Activated CD8-positive, alpha-beta memory T cell treated with anti-CD3 and anti-CD28 coated beads, Interleukin-2, amount 10 ng/mL, durations not matched to agents 7 days and 5 days (primary cell): ENCODE results near the gene UNC13A. TPM values are rescaled to one million over a fixed set of nuclear protein-coding genes. Genes with fewer than 3 reads are reported as not detected.
"Not testable (repeated sequence)": the region's sequence is repeated elsewhere in the genome, so short reads cannot be mapped to it uniquely, and the experiment has no call there.

Experiments
- ATAC-seq: fragments of 150-1000 bp; cut with Tn5 transposase; one replicate; pipeline ENCODE4 v1.10.0; 2021; ENCODE audit warnings: moderate library complexity
- CTCF ChIA-PET: fragments of 350-600 bp; sonication (Branson Sonifier 250); formaldehyde crosslinking; loops from one replicate; lab custom pipeline; 2021; ENCODE audit warnings: antibody characterized with exemption; lab: Charles Lee
- DNase-seq: peaks from one replicate; pipeline ENCODE4 v3.0.0-alpha.2; 2020
- H3K27ac Mint-ChIP-seq: one replicate; pipeline ENCODE4 v1.8.0; 2021; ENCODE audit warnings: mild to moderate bottlenecking, mixed read lengths
- H3K27me3 Mint-ChIP-seq: one replicate; pipeline ENCODE4 v1.8.0; 2021; ENCODE audit warnings: mixed read lengths
- H3K36me3 Mint-ChIP-seq: one replicate; pipeline ENCODE4 v1.8.0; 2021; ENCODE audit warnings: mild to moderate bottlenecking, mixed read lengths
- H3K4me1 Mint-ChIP-seq: one replicate; pipeline ENCODE4 v1.8.0; 2021; ENCODE audit warnings: mixed read lengths
- H3K4me3 Mint-ChIP-seq: one replicate; pipeline ENCODE4 v1.8.0; 2021; ENCODE audit warnings: mild to moderate bottlenecking, moderate library complexity, mixed read lengths
- H3K9me3 Mint-ChIP-seq: one replicate; pipeline ENCODE4 v1.8.0; 2022; ENCODE audit warnings: low read depth, mixed read lengths
- total RNA-seq, 2 experiments: library from RNA; stranded (reverse); gene quantifications; one replicate each; pipeline ENCODE4 v1.2.3, GENCODE V29; 2021

The UNC13A gene
- total RNA-seq, 2 experiments from 2014 or later: 0.02 to 0.18 TPM

DNA sequence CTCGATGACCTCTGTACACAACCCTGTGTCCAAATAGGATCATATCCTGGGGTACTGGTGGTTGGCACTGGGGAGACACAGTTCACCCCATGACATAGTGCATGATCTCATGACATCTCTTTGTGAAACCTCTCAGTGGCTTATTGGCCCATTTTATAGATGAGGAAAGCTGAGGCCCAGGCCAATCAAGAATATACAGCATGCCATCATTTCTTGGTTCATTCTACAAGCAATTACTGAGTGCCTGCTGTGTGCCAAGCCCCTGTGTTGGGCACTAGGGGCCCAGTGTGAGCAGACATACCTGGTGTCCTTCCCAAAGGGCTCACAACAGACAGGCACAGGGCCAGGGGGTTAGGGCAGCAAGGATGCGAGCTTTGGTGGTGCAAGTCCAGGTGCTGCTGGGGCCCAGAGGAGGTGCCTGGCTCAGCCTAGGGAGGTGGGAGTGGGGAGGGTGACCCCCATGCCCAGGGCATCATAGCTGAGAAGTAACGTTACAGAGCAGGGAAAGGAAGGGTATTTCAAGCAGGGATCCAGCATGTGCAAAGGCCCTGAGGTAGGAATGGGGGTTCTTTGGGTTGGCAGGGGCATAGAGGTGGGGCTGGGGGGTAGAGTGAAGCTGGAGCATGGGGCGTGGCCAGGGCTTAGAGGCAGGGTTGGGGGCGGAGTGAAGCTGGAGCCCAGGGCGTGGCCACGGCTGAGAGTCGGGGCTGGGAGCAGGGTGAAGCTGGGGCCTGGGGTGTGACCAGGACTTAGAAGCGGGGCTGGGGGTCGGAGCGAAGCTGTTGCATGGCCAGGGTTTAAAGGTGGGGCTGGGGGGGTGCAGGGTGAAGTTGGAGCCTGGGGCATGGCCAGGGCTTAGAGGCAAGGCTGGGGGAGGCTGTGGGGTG is 112.0 kb downstream of the UNC13A start:
- ATAC-seq (no peak), DNase-seq (no peak)
- Mint-ChIP-seq H3K9me3 (no peaks in the 10 kb centered on the region), H3K4me3 (no peak overlapping the region), H3K27ac (no peak overlapping the region), H3K4me1 (peaks cover 2% of the 10 kb centered on the region), H3K36me3 (peaks cover 34% of the 10 kb centered on the region), H3K27me3 (no peaks in the 10 kb centered on the region)
- CTCF ChIA-PET: interaction anchor here (0.7 to 2.0 kb wide), 4 partner anchors 46 to 201 kb away, joined by 3 to 10 read pairs (median 3); no protein-coding TSS in a partner anchor

DNA sequence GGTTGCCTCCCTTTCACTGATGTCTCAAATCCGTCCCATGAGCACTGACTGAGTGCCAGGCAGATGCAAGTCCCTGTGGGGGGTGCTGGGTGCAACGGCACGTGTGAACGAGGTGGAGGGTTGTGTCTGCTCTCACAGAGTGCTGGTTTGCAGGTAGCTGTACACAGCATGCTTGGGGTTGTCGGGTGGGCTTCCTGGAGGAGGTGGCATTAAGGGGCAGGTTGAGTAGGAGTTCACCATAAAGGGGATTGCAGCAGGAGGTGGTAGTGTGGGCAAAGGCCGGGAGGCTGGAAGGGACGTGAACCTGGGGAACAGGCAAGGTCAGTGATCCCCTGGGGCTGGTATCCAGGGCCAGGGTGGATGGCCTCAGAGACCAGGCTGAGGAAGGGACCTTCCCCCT is 115.5 kb downstream of the UNC13A start:
- H3K9me3 Mint-ChIP-seq: no peaks in the 10 kb centered on the region
- H3K27me3 Mint-ChIP-seq: no peaks in the 10 kb centered on the region
- no peak overlapping the region for H3K27ac Mint-ChIP-seq

DNA sequence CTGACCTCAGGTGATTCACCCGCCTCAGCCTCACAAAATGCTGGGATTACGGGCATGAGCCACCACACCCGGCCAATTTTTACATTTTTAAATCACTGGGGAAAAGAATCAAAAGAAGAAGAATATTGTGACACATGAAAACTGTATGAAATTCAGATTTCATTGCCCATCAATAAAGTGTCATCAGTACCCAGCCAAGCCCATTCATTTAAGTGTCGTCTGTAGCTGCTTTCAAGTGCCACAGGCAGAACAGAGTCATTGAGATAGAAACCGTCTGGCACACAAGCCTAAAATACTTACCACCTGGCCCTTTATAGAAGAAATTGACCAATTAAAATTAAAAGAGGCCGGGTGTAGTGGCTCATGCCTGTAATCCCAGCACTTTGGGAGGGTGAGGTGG is 117.4 kb downstream of the UNC13A start:
- H3K4me1 Mint-ChIP-seq: no peaks in the 10 kb centered on the region
- H3K9me3 Mint-ChIP-seq: no peaks in the 10 kb centered on the region
- DNase-seq (no peak), ATAC-seq (no peak)
- CTCF ChIA-PET: interaction anchor here (0.6 to 2.6 kb wide), 6 partner anchors 8 to 186 kb away, joined by 3 to 9 read pairs (median 4); no protein-coding TSS in a partner anchor
- peaks cover 35% of the 10 kb centered on the region for H3K36me3 Mint-ChIP-seq
- no peaks in the 10 kb centered on the region for H3K27me3 Mint-ChIP-seq
- no peak overlapping the region for H3K27ac Mint-ChIP-seq
- H3K4me3 Mint-ChIP-seq: no peak overlapping the region

More for the DNA sequence above, 115.5 kb downstream of the UNC13A start:
- DNase-seq (no peak), ATAC-seq (no peak)
- CTCF ChIA-PET: interaction anchor here (1.1 to 2.2 kb wide), 8 partner anchors 10 to 118 kb away, joined by 3 to 30 read pairs (median 6); no protein-coding TSS in a partner anchor
- Mint-ChIP-seq H3K36me3 (peaks cover 32% of the 10 kb centered on the region), H3K4me1 (no peaks in the 10 kb centered on the region), H3K4me3 (no peak overlapping the region)

DNA sequence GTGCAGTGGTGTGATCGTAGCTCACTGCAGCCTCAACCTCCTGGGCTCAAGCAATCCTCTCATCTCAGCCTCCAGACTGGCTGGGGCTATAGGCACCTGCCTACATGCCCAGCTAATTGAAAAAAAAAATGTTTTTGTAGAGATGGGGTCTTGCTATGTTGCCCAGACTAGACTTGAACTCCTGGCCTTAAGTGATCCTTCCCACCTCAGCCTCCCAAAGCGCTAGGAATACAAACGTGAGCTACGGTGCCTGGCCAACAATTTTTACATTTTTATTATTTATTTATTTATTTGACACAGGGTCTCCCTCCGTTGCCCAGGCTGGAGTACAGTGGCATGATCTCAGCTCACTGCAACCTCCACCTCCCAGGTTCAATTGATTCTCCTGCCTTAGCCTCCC is 117.9 kb downstream of the UNC13A start:
- DNase-seq, H3K9me3 Mint-ChIP-seq, H3K4me3 Mint-ChIP-seq, H3K27me3 Mint-ChIP-seq, H3K4me1 Mint-ChIP-seq, ATAC-seq, H3K27ac Mint-ChIP-seq: not testable (repeated sequence)
- peaks cover 35% of the 10 kb centered on the region for H3K36me3 Mint-ChIP-seq
- CTCF ChIA-PET: interaction anchor here (0.9 to 2.6 kb wide), 5 partner anchors 11 to 117 kb away, joined by 3 to 9 read pairs (median 3); no protein-coding TSS in a partner anchor

DNA sequence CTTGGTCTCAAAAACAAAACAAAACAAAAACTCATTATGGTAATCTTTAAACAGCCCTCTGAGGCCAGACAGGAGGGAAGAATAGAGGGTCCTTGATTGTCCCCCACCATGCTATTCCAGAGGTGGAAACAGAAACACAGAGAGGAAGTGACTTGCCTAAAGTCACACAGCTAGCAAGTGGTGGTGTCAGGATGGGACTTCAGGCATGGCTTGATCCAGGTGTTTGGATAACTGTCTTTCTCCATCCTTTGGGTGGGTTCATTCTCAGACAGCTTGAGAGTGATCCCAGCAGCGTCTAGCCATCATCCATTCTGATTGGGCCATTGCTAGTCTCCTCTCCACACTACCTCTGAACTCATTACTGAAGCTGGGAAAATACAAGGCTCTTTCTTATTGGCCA is 120.2 kb downstream of the UNC13A start:
- Mint-ChIP-seq H3K9me3 (no peaks in the 10 kb centered on the region), H3K27ac (no peak overlapping the region)
- DNase-seq: no peak

DNA sequence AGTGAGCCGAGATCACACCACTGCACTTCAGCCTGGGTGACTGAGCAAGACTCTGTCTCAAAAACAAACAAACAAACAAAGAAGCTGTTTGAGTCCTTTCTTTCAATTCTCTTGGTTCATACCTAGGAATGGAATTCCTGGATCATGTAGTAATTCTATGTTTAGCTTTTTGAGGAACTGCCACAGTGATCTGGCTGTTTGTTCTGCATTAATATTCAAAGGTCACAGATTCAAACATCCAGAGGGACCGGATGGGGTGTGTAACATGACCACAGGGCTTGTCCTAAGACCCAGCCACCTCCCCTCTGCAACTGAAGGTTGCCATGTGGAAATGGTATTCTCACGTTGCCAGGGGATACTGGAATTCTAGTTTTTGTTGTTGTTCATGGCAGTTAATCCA is 122.5 kb downstream of the UNC13A start:
- Mint-ChIP-seq H3K27ac (no peak overlapping the region), H3K27me3 (no peaks in the 10 kb centered on the region), H3K4me3 (no peak overlapping the region), H3K36me3 (peaks cover 34% of the 10 kb centered on the region), H3K4me1 (no peaks in the 10 kb centered on the region), H3K9me3 (no peaks in the 10 kb centered on the region)
- CTCF ChIA-PET: interaction anchor here (1.0 kb wide), 1 partner anchor 8 kb away, joined by 4 read pairs; no protein-coding TSS in a partner anchor
- ATAC-seq (no peak), DNase-seq (no peak)

More for the DNA sequence above, 120.2 kb downstream of the UNC13A start:
- no peak overlapping the region for H3K4me3 Mint-ChIP-seq
- CTCF ChIA-PET: no interaction called here
- no peaks in the 10 kb centered on the region for H3K27me3 Mint-ChIP-seq
- H3K4me1 Mint-ChIP-seq: no peaks in the 10 kb centered on the region
- no peak for ATAC-seq
- H3K36me3 Mint-ChIP-seq: peaks cover 40% of the 10 kb centered on the region

DNA sequence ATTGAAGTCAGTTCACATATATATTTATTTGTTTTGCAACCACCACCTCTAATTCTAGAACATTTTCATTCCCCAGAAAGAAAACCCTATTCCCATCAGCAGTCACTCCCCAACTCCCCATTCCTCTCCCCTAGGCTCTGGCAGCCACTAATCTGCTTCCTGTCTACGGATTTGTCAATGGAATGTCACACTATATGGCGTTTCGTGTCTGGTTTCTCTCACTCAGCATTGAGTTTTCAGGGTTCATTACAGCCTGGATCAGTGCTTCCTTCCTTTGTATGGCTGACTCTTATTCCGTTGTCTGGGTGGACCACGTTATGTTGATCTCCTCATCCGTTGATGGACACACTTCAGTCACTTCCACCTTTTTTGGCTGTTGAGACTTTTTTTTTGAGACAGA is 123.4 kb downstream of the UNC13A start:
- ATAC-seq (no peak), DNase-seq (no peak)
- Mint-ChIP-seq H3K27ac (no peak overlapping the region), H3K4me3 (no peak overlapping the region), H3K4me1 (no peaks in the 10 kb centered on the region), H3K36me3 (peaks cover 39% of the 10 kb centered on the region), H3K27me3 (no peaks in the 10 kb centered on the region), H3K9me3 (no peaks in the 10 kb centered on the region)
- CTCF ChIA-PET: interaction anchor here (1.0 kb wide), 1 partner anchor 9 kb away, joined by 4 read pairs; no protein-coding TSS in a partner anchor

DNA sequence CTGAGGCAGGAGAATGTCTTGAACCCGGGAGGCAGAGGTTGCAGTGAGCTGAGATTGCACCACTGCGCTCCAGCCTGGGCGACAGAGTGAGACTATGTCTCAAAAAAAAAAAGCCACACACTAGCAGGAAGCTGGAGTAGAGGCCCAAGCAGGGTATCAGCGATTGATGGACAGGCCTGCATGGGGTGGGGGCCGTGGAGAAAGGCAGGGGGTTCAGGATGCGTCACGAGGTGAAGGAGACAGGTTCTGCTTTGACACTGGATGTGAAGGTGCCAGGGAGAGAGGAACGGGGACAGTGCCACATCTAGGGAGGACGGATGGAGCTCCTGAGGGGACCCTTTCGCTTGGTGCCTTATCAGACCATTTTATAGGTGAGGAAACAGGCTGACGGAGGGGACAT is 125.6 kb downstream of the UNC13A start:
- ATAC-seq (no peak), DNase-seq (no peak)
- Mint-ChIP-seq H3K36me3 (peaks cover 22% of the 10 kb centered on the region), H3K9me3 (no peaks in the 10 kb centered on the region), H3K27me3 (no peaks in the 10 kb centered on the region), H3K27ac (peak overlapping the region; percentile 2), H3K4me1 (no peaks in the 10 kb centered on the region), H3K4me3 (no peak overlapping the region)
- CTCF ChIA-PET: interaction anchor here (1.2 to 2.2 kb wide), 3 partner anchors 9 to 67 kb away, joined by 5 to 10 read pairs (median 6); no protein-coding TSS in a partner anchor

DNA sequence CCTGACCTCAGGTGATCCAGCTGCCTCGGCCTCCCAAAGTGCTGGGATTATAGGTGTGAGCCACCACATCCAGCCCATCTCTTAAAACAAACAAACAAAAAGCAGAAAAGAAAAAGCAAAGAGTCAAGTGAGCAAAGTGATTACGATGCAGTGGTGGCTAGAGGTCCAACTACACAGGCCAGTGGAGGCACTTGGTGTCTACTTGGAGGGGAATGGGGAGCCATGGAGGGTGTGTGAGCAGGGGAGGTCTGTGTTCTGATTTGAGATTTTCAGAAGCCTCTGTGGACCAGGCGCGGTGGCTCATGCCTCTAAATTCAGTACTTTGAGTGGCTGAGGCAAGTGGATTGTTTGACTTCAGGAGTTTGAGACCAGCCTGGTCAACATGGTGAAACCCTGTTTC is 126.1 kb downstream of the UNC13A start:
- ATAC-seq (no peak), DNase-seq (no peak)
- CTCF ChIA-PET: interaction anchor here (2.1 to 2.2 kb wide), 2 partner anchors 12 to 66 kb away, joined by 6 to 10 read pairs; no protein-coding TSS in a partner anchor
- Mint-ChIP-seq H3K27me3 (no peaks in the 10 kb centered on the region), H3K4me1 (peaks cover under 1% of the 10 kb centered on the region), H3K27ac (no peak overlapping the region), H3K9me3 (no peaks in the 10 kb centered on the region), H3K36me3 (peaks cover 19% of the 10 kb centered on the region), H3K4me3 (no peak overlapping the region)

DNA sequence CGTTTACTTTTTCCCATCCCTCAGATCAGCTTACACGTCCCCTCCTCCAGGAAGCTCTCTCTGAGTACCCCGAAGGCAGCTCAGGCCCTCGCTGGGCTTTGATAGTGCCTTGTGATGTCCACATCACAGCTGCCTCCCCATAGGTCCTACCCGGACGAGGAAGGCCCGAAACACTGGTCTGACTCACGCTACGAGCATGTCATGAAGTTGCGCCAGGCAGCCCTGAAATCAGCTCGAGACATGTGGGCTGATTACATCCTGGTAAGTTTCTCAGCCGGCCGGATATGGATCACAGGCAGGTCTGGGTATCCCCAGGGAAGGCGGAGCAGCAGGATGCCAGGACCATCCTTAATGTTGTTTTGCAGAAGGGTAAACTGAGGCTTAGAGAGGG is 128.0 kb downstream of the UNC13A start:
- no peak overlapping the region for H3K4me3 Mint-ChIP-seq
- ATAC-seq: no peak
- CTCF ChIA-PET: interaction anchor here (1.0 to 2.9 kb wide), 3 partner anchors 11 to 64 kb away, joined by 3 to 9 read pairs (median 5); no protein-coding TSS in a partner anchor

DNA sequence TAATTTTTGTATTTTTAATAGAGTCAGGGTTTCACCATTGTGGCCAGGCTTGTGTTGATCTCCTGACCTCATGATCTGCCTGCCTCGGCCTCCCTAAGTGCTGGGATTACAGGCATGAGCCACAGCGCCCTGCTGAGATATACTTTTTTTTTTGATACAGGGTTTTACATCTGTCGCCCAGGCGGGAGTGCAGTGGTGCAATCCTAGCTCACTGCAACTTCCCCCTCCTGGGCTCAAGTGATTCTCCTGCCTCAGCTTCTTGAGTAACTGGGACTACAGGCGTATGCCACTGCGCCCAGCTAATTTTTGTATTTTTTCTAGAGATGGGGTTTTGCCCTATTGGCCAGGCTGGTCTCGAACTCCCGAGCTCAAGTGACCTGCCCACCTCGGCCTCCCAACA is 130.7 kb downstream of the UNC13A start:
- no peak for ATAC-seq
- no peak overlapping the region for H3K27ac Mint-ChIP-seq
- H3K36me3 Mint-ChIP-seq: peaks cover 11% of the 10 kb centered on the region
- CTCF ChIA-PET: interaction anchor here (1.0 to 2.9 kb wide), 4 partner anchors 16 to 376 kb away, joined by 3 to 16 read pairs (median 8); partner anchors contain the start of gene CCDC124
- H3K4me3 Mint-ChIP-seq: no peak overlapping the region
- peaks cover 12% of the 10 kb centered on the region for H3K4me1 Mint-ChIP-seq
- DNase-seq: no peak
- H3K9me3 Mint-ChIP-seq: no peaks in the 10 kb centered on the region
- H3K27me3 Mint-ChIP-seq: no peaks in the 10 kb centered on the region

More for the DNA sequence above, 128.0 kb downstream of the UNC13A start:
- DNase-seq: no peak
- peaks cover 9% of the 10 kb centered on the region for H3K4me1 Mint-ChIP-seq
- H3K9me3 Mint-ChIP-seq: no peaks in the 10 kb centered on the region
- no peak overlapping the region for H3K27ac Mint-ChIP-seq
- H3K27me3 Mint-ChIP-seq: no peaks in the 10 kb centered on the region
- peaks cover 17% of the 10 kb centered on the region for H3K36me3 Mint-ChIP-seq

DNA sequence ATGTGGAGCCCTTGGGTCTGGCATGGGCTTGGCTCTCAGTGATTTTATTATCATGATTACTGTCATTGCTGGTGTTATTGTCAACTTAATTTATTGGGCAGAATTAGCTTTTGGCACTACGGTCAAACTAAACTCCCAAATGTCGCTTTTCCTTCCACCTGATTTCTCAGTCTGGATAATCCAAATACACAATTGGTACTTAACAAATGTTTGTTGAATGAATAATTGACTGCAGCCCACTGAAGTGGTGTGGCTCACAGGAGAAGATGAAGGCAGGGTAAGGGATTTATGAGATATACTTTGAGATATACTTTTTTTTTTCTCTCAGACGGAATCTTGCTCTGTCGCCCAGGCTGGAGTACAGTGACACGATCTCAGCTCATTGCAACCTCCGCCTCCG is 131.2 kb downstream of the UNC13A start:
- CTCF ChIA-PET: interaction anchor here (0.6 to 2.9 kb wide), 7 partner anchors 17 to 376 kb away, joined by 3 to 16 read pairs (median 5); partner anchors contain the start of genes CCDC124 and PGLS
- peaks cover 9% of the 10 kb centered on the region for H3K36me3 Mint-ChIP-seq
- no peaks in the 10 kb centered on the region for H3K9me3 Mint-ChIP-seq
- DNase-seq (no peak), ATAC-seq (no peak)
- H3K4me3 Mint-ChIP-seq: peak overlapping the region; percentile 78
- H3K27ac Mint-ChIP-seq: peak overlapping the region; percentile 77
- peaks cover 12% of the 10 kb centered on the region for H3K4me1 Mint-ChIP-seq
- no peaks in the 10 kb centered on the region for H3K27me3 Mint-ChIP-seq
